Activated naive CD8-positive, alpha-beta T cell treated with anti-CD3 and anti-CD28 coated beads, Interleukin-2, amount 10 ng/mL, durations not matched to agents 7 days and 5 days (primary cell): Measurements from ENCODE around the gene TBC1D2. TPM values are rescaled to one million over a fixed set of nuclear protein-coding genes. Genes with fewer than 3 reads are reported as not detected.
"Not testable (repeated sequence)": the region's sequence is repeated elsewhere in the genome, so short reads cannot be mapped to it uniquely, and the experiment has no call there.

Experiments
- ATAC-seq: fragments of 150-1000 bp; cut with Tn5 transposase; one replicate; pipeline ENCODE4 v1.10.0; 2021; ENCODE audit warnings: low read depth, moderate library complexity
- POLR2A ChIA-PET: fragments of 350-600 bp; sonication (Branson Sonifier 250); formaldehyde crosslinking; loops from one replicate; lab custom pipeline; 2021; ENCODE audit warnings: antibody characterized with exemption; lab: Charles Lee
- DNase-seq: peaks from one replicate; pipeline ENCODE4 v3.0.0; 2021
- H3K27ac Mint-ChIP-seq: one replicate; pipeline ENCODE4 v1.8.0; 2022; ENCODE audit warnings: mild to moderate bottlenecking, mixed read lengths
- H3K27me3 Mint-ChIP-seq: one replicate; pipeline ENCODE4 v1.8.0; 2022; ENCODE audit warnings: mild to moderate bottlenecking, moderate library complexity, mixed read lengths
- H3K36me3 Mint-ChIP-seq: one replicate; pipeline ENCODE4 v1.8.0; 2021; ENCODE audit warnings: mild to moderate bottlenecking, mixed read lengths
- H3K4me1 Mint-ChIP-seq: one replicate; pipeline ENCODE4 v1.8.0; 2021; ENCODE audit warnings: mixed read lengths
- H3K4me3 Mint-ChIP-seq: one replicate; pipeline ENCODE4 v1.8.0; 2022; ENCODE audit warnings: mild to moderate bottlenecking, moderate library complexity, mixed read lengths
- H3K9me3 Mint-ChIP-seq: one replicate; pipeline ENCODE4 v1.8.0; 2021; ENCODE audit warnings: mixed read lengths
- total RNA-seq, 2 experiments: library from RNA; stranded (reverse); gene quantifications; one replicate each; pipeline ENCODE4 v1.2.3, GENCODE V29; 2021

Gene TBC1D2
- total RNA-seq, 2 experiments from 2014 or later: 6.4 to 6.8 TPM

DNA sequence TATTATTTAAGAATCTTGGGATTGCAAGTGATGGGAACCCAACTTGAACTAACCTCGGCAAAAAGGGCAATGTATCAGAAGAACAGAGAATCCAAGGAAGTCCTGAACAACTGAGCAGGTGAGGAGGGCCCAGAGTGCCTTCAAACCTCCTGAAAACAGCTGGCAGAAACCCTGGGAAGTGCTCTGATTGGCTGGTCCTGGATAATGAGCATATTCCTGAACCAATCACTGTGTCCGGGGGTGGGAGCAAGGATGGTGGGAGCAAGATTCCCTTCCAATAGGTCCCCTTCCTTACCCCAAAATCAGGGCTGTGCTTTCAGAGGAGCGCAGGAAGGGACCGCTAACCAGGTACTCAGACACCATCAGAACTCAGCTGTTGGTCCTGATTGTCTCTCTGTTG is 31.9 kb upstream of the TBC1D2 start:
- DNase-seq (no peak), ATAC-seq (no peak)
- POLR2A ChIA-PET: no interaction called here
- Mint-ChIP-seq H3K9me3 (no peaks in the 10 kb centered on the region), H3K36me3 (no peaks in the 10 kb centered on the region), H3K4me3 (no peak overlapping the region), H3K27ac (no peak overlapping the region), H3K4me1 (no peaks in the 10 kb centered on the region), H3K27me3 (peaks cover 7% of the 10 kb centered on the region)

DNA sequence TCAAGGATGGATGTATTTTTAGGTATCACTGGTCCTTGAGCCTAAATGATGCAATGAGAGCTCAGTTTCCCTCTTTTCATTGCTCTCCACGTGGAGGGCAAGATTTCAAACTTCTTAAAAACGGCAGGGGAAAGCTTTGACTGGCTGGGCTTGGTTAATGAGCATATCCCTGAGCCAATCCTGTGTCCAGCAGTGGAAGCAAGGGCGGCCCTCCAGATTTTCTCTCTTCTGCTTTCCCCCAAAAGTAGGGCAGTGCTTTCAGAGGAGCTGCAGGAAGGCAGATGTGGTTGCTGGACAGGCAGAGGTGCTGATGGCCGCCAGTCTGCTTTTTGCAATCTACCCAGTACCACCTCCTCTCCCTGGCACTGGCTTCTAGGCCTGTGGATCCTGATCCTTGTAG is 30.0 kb upstream of the TBC1D2 start:
- no peak overlapping the region for H3K4me3 Mint-ChIP-seq
- DNase-seq: no peak
- H3K27ac Mint-ChIP-seq: no peak overlapping the region
- H3K4me1 Mint-ChIP-seq: no peaks in the 10 kb centered on the region
- H3K27me3 Mint-ChIP-seq: peaks cover 15% of the 10 kb centered on the region
- POLR2A ChIA-PET: no interaction called here
- no peak for ATAC-seq
- H3K36me3 Mint-ChIP-seq: no peaks in the 10 kb centered on the region
- H3K9me3 Mint-ChIP-seq: no peaks in the 10 kb centered on the region

DNA sequence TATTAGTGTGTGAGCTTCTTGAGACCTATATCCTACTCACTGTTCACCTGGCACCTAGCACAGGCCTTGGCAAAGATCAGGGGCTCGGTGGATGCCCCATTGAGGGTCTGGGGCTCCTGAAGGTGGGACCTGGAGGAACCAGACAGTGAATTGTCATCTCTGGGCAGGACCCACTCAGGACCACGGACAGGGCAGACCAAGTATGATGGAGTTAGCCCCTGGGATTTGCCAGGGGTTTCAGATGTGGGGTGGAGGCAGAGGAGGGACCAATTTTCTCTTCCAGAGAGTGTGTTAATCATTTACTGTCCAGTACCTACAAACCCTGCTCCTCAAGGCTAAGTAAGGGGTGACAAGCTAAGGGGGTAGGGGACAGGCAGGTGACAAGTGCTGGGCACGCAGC is 29.3 kb upstream of the TBC1D2 start:
- H3K9me3 Mint-ChIP-seq: no peaks in the 10 kb centered on the region
- ATAC-seq: no peak
- no peak for DNase-seq
- H3K36me3 Mint-ChIP-seq: no peaks in the 10 kb centered on the region
- no peak overlapping the region for H3K27ac Mint-ChIP-seq
- peaks cover 15% of the 10 kb centered on the region for H3K27me3 Mint-ChIP-seq
- no peaks in the 10 kb centered on the region for H3K4me1 Mint-ChIP-seq
- POLR2A ChIA-PET: no interaction called here
- no peak overlapping the region for H3K4me3 Mint-ChIP-seq

DNA sequence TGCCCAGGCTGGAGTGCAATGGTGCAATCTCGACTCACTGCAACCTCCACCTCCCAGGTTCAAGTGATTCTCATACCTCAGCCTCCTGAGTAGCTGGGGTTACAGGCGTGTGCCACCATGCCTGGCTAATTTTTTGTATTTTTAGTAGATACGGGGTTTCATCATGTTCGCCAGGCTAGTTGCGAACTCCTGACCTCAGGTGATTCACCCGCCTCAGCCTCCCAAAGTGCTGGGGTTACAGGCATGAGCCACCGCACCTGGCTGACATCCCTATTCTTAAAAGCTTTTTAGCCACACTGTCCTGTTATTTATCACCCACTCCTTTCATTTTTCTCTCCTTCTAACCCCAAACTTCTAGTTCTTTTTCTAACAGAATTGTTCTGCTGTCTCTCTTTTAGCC is 27.7 kb upstream of the TBC1D2 start:
- H3K4me1 Mint-ChIP-seq, DNase-seq, H3K9me3 Mint-ChIP-seq, H3K27ac Mint-ChIP-seq, ATAC-seq, POLR2A ChIA-PET, H3K36me3 Mint-ChIP-seq, H3K4me3 Mint-ChIP-seq: not testable (repeated sequence)
- H3K27me3 Mint-ChIP-seq: peaks cover 24% of the 10 kb centered on the region

DNA sequence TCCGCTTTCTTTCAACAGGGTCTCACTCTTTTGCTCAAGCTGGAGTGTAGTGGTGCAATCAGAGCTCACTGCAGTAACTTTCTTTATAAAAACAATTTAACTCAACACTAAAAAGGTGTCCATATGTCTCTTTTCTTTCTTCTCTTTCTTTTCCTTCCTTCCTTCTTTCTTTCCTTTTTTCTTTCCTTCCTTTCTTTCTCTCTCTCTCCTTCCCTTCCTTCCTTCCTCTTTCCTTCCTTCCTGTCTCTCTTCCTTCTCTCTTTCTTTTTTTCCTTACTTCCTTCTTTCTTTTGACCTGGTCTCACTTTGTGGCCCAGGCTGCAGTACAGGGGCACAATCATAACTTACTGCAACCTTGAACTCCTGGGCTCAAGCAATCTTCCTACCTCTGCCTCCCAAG is 25.8 kb upstream of the TBC1D2 start:
- POLR2A ChIA-PET: no interaction called here
- DNase-seq (no peak), ATAC-seq (no peak)
- Mint-ChIP-seq H3K27ac (no peak overlapping the region), H3K4me1 (no peaks in the 10 kb centered on the region), H3K27me3 (peaks cover 31% of the 10 kb centered on the region), H3K4me3 (no peak overlapping the region), H3K36me3 (no peaks in the 10 kb centered on the region), H3K9me3 (no peaks in the 10 kb centered on the region)

DNA sequence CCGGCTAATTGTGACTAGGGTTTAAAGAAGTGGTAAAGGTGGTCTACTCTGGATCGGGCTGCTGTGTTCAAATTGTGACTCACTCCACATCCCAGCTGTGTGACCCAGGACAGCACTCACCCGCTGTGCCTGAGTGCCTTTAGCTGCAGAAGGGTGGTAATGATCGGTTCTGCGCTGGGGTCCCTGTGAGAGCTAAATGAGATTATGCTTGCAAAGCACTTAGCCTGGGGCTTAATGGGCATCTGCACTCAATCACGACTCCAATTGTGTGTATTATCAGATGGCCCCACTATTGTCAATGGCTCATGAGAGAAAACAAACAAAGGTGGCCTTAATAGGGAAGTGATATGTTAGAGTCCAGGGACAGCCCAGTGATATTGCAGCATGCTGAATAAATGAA is 25.1 kb upstream of the TBC1D2 start:
- H3K9me3 Mint-ChIP-seq: no peaks in the 10 kb centered on the region
- no peaks in the 10 kb centered on the region for H3K36me3 Mint-ChIP-seq
- peaks cover 38% of the 10 kb centered on the region for H3K27me3 Mint-ChIP-seq
- POLR2A ChIA-PET: no interaction called here
- ATAC-seq (no peak), DNase-seq (no peak)
- no peak overlapping the region for H3K27ac Mint-ChIP-seq
- no peaks in the 10 kb centered on the region for H3K4me1 Mint-ChIP-seq
- no peak overlapping the region for H3K4me3 Mint-ChIP-seq

DNA sequence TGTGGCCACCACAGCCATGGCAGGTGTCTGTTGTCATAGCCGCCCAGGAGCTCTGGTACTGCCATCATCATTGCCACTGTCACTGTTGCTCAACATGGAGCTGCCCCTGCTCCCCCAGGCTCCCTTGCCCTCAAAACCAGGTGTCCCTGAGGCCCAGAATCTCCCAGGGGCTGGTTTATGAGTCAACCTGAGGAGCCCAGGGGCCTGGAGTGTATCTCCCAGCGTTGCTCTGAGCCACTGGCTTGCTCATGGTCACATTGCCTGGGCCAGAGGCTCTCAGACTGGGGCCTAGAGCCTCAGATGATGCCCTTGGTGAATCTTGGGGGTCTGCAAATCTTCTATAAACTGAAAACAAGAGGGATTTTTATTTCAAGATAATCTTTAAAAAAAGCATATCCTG is 24.7 kb upstream of the TBC1D2 start:
- no peaks in the 10 kb centered on the region for H3K9me3 Mint-ChIP-seq
- H3K36me3 Mint-ChIP-seq: no peaks in the 10 kb centered on the region
- no peak for ATAC-seq
- POLR2A ChIA-PET: interaction anchor here (0.6 kb wide), 1 partner anchor 545 kb away, joined by 3 read pairs; no protein-coding TSS in a partner anchor
- peaks cover 39% of the 10 kb centered on the region for H3K27me3 Mint-ChIP-seq
- DNase-seq: no peak
- no peak overlapping the region for H3K4me3 Mint-ChIP-seq
- H3K27ac Mint-ChIP-seq: no peak overlapping the region
- no peaks in the 10 kb centered on the region for H3K4me1 Mint-ChIP-seq

DNA sequence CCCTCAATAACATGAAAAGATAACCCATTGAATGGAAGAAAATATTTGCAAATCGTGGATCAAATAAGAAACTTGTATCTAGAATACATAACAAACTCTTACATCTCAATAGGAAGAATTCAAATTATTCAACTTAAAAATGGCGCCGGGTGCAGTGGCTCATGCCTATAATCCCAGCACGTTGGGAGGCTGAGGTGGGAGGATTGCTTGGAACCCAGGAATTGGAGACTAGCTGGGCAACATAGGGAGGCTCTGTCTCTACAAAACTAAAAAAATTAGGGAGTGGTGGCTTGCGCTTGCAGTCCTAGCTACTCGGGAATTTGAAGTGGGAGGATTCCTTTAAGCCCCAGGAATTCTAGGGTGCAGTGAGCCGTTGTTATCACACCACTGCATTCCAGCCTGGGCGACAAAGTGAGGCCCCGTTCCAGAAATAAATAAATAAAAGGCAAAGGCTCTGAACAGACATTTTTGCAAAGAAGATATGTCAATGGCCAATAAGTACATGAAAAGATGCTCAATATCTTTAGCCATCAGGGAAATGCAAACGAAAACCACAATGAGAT is 21.5 kb upstream of the TBC1D2 start:
- peaks cover 42% of the 10 kb centered on the region for H3K27me3 Mint-ChIP-seq
- POLR2A ChIA-PET: no interaction called here

DNA sequence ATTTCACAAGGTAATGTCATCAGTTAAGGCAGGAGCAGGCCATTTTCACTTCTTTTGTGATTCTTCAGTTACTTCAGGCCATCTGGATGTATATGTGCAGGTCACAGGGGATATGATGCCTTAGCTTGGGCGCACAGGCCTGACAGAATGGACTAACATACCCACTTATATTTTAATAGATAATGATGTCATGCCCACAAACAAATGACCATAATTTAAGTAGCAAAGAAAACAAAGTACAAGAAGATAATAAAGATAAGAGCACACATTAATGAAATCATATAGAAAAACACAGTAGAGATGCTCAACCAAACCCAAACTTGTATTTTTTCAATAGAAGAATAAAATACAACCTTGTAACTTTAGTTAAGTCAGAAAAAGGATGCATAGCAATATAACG is 19.7 kb upstream of the TBC1D2 start:
- H3K27me3 Mint-ChIP-seq: peaks cover 44% of the 10 kb centered on the region
- POLR2A ChIA-PET: no interaction called here
- DNase-seq: no peak
- no peaks in the 10 kb centered on the region for H3K9me3 Mint-ChIP-seq
- H3K27ac Mint-ChIP-seq: no peak overlapping the region
- no peak for ATAC-seq
- no peaks in the 10 kb centered on the region for H3K36me3 Mint-ChIP-seq
- no peak overlapping the region for H3K4me3 Mint-ChIP-seq
- H3K4me1 Mint-ChIP-seq: no peaks in the 10 kb centered on the region

More for the DNA sequence above, 21.5 kb upstream of the TBC1D2 start:
- Mint-ChIP-seq H3K4me3 (no peak overlapping the region), H3K27ac (no peak overlapping the region), H3K9me3 (no peaks in the 10 kb centered on the region), H3K36me3 (no peaks in the 10 kb centered on the region), H3K4me1 (no peaks in the 10 kb centered on the region)
- DNase-seq (no peak), ATAC-seq (no peak)

DNA sequence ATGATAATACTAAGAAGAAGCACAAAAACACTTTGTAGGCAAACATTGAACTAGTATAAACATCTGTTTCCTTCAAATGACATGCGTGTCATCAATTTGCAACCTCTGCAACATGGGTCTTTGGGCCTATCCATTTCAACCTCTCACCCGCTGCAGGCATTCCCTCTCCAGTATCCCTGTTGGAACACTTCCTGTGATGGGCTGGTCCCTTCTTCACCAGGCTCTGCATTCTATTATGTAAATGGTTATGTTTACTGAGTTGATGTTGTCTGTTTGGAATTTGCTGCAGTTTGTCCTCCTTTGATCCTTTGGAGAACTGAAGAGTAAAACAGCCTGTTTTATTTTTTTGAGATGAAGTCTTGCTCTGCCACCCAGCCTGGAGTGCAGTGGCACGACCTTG is 16.6 kb upstream of the TBC1D2 start:
- H3K4me3 Mint-ChIP-seq: no peak overlapping the region
- ATAC-seq: no peak
- no peak overlapping the region for H3K27ac Mint-ChIP-seq
- H3K36me3 Mint-ChIP-seq: no peaks in the 10 kb centered on the region
- DNase-seq: no peak
- no peaks in the 10 kb centered on the region for H3K9me3 Mint-ChIP-seq
- H3K4me1 Mint-ChIP-seq: no peaks in the 10 kb centered on the region
- H3K27me3 Mint-ChIP-seq: peaks cover 42% of the 10 kb centered on the region
- POLR2A ChIA-PET: no interaction called here

DNA sequence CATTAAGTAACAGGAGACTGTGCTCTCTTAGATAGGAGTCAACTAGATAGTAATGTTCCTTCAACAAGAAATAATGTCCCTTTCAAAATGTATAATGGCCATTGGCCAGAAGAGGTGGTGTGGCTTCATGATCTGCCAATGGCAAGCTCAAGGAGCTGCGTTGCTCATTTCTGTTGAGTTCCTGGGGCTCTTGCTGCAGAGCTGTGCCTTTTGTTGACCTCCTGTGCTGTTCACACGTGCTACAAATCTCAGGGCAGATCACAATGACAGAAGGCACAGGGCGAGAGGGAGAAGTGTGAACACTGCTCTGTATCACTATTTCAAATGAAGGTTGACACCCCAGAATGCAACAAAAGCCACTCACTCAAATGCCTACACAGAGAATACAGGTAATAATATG is 16.0 kb upstream of the TBC1D2 start:
- Mint-ChIP-seq H3K27ac (no peak overlapping the region), H3K4me3 (no peak overlapping the region), H3K4me1 (no peaks in the 10 kb centered on the region), H3K36me3 (no peaks in the 10 kb centered on the region), H3K9me3 (no peaks in the 10 kb centered on the region), H3K27me3 (peaks cover 37% of the 10 kb centered on the region)
- DNase-seq: no peak
- POLR2A ChIA-PET: no interaction called here
- no peak for ATAC-seq

DNA sequence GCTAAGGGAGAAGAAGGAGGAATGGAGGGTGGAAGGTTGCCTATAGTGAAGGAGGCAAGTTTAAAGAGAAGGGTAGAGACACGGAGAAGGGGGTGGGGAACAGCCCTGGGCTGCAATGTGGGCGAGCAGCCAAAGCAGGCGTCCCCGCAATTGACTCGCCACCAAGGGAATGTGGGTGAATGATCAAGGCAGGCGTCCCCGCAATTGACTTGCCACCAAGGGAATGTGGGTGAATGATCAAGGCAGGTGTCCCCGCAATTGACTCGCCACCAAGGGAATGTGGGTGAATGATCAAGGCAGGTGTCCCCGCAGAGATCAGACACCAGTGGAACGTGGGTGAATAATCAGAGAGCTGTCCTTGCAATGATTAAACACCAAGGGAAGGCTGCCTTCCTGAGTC is 14.8 kb upstream of the TBC1D2 start:
- H3K4me1 Mint-ChIP-seq, DNase-seq, H3K36me3 Mint-ChIP-seq, H3K27ac Mint-ChIP-seq, ATAC-seq, POLR2A ChIA-PET, H3K4me3 Mint-ChIP-seq, H3K9me3 Mint-ChIP-seq: not testable (repeated sequence)
- H3K27me3 Mint-ChIP-seq: peaks cover 27% of the 10 kb centered on the region

DNA sequence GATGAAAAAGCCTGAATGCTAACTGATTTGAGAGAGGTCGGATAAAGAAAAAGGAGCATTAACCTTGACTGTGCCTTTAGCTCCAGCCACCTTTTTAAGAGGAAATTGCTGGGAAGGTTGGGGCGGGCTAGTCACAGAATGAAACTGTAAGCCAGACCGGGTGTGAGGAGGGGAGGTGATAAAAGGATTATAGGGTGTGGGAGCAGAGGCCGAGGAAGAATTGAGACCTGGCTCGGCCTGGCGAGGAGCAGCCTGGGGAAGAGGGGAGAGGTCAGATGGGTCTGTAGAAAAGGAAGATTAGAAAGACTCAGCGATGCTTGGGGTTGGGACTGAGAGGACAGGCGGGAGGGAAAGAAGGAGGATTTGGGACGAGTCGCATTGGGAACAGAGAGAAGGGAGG is 14.2 kb upstream of the TBC1D2 start:
- H3K9me3 Mint-ChIP-seq, H3K36me3 Mint-ChIP-seq, ATAC-seq, POLR2A ChIA-PET, DNase-seq, H3K4me3 Mint-ChIP-seq, H3K4me1 Mint-ChIP-seq, H3K27ac Mint-ChIP-seq: not testable (repeated sequence)
- H3K27me3 Mint-ChIP-seq: peaks cover 27% of the 10 kb centered on the region

DNA sequence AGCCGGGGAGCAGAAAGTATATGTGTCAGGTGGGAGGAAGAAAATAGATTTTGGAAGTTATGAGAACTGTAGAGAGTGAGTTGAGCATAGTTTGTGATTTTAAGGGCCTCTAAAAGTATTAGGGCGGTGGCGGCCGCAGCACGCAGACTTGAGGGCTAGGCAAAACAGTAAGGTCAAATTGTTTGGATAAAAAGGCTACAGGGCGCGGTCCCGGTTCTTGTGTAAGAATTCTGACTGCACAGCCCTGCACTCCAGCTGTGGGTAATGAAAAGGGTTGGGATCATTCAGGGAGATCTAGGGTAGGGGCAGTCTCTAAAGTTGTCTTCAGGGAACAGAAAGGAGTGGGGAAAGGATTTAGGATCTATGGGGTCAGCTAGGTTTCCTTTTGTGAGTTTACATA is 12.1 kb upstream of the TBC1D2 start:
- H3K9me3 Mint-ChIP-seq, POLR2A ChIA-PET, H3K4me3 Mint-ChIP-seq, H3K36me3 Mint-ChIP-seq, DNase-seq, H3K27ac Mint-ChIP-seq, H3K4me1 Mint-ChIP-seq, ATAC-seq: not testable (repeated sequence)
- H3K27me3 Mint-ChIP-seq: peaks cover 26% of the 10 kb centered on the region

DNA sequence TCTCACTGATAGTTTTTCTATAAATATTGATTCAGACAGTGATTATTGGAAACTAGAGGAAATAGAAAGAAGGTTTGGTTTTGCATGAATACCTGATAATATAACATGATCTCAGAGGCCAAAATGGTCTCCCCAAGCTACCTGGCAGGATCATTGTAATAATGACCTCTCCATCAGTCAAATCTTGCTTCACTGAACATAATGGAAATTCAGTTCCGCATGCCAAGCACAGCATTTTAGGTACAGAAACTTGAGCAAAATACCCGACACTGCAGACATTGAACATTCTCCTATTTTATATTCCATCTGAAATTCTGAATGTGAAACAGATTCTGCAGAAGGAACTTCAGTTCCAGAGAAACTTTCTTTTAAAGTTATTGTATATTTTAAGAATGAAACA is 9.1 kb upstream of the TBC1D2 start:
- DNase-seq (no peak), ATAC-seq (no peak)
- POLR2A ChIA-PET: no interaction called here
- Mint-ChIP-seq H3K9me3 (no peaks in the 10 kb centered on the region), H3K27ac (no peak overlapping the region), H3K4me1 (peaks cover 6% of the 10 kb centered on the region), H3K36me3 (no peaks in the 10 kb centered on the region), H3K4me3 (no peak overlapping the region), H3K27me3 (peaks cover 14% of the 10 kb centered on the region)
